ENCODE data around the gene PLB1. TPM values are rescaled to one million over a fixed set of nuclear protein-coding genes. Genes with fewer than 3 reads are reported as not detected.

The PLB1 gene
- total RNA-seq, 1 donor from 2014 or later, result 2.5 TPM

DNA sequence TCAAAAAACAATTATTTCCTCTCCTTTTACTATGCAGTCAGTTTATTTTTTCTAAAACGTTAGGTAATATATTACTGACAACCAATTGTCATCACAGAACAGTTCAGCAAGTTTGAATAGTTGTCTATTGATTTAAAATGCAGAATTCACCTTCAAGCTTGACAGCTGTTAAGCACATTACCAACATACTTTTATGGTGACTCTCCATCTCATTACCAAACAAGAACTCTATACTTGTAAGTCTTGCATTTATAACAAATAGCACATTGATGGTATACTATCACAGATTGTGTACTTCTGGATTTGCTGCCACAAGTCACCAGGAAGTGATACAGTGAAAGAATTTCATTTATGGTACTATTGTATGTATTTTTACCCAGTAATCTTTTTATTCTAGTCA is 156.4 kb downstream of the PLB1 start:
- no peak overlapping the region for H3K27ac ChIP-seq
- H3K36me3 ChIP-seq, result no peaks in the 10 kb centered on the region
- no peaks in the 10 kb centered on the region for H3K9me3 ChIP-seq
- DNase-seq (ENCODE audit: extremely low spot score in 2 of 2), result no peak
- H3K27me3 ChIP-seq, result no peaks in the 10 kb centered on the region
- H3K4me3 ChIP-seq, result no peak overlapping the region
- H3K4me1 ChIP-seq, result peaks cover under 1% of the 10 kb centered on the region
- intact Hi-C loops (cut with DNase I), result no loop called here
- TF ChIP-seq, protein P1, sequence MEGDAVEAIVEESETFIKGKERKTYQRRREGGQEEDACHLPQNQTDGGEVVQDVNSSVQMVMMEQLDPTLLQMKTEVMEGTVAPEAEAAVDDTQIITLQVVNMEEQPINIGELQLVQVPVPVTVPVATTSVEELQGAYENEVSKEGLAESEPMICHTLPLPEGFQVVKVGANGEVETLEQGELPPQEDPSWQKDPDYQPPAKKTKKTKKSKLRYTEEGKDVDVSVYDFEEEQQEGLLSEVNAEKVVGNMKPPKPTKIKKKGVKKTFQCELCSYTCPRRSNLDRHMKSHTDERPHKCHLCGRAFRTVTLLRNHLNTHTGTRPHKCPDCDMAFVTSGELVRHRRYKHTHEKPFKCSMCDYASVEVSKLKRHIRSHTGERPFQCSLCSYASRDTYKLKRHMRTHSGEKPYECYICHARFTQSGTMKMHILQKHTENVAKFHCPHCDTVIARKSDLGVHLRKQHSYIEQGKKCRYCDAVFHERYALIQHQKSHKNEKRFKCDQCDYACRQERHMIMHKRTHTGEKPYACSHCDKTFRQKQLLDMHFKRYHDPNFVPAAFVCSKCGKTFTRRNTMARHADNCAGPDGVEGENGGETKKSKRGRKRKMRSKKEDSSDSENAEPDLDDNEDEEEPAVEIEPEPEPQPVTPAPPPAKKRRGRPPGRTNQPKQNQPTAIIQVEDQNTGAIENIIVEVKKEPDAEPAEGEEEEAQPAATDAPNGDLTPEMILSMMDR (IDR thresholded peaks at IDR 0.05), result no peak
- TF ChIP-seq POLR2A (IDR thresholded peaks at IDR 0.05), result no peak
- TF ChIP-seq POLR2AphosphoS5 (IDR thresholded peaks at IDR 0.05; ENCODE audit: insufficient read depth in 1 of 2, low read depth in 1 of 2), result no peak

DNA sequence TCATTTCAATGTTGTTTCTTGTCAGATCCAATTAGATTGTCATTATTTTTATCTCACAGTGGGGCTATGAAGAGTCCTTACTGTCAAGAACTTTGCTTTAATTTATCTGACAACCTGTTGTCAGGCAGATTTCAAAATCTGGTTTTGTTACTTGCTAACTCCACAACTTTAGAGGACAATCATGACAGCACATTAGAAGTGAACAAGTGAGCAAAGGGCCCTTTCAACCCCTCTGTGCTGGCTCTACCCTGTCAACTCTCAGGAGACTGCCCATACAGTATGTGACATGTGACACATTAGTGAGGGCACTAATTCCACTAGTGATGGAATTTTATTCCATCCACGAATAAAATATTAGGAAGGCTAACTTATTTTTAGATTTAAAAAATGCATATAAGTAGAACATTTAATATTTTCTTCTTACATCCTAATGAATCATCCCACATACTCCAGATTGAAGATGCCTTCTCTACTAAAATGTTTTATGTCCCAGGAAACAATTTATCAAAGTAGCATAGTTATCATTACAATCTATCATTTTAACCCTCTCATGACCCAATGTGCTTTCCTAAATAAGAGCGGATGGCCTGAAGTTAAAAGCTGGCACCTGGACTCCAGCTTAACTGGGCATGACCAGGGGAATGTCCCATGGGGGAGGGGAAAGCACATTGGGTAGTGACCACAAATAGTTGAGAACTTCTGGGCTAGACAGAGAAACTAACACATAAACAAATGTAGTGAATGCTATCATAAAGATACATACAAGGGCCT is 158.2 kb downstream of the PLB1 start:
- peaks cover 16% of the 10 kb centered on the region for H3K4me1 ChIP-seq
- no peaks in the 10 kb centered on the region for H3K27me3 ChIP-seq
- no peaks in the 10 kb centered on the region for H3K9me3 ChIP-seq

DNA sequence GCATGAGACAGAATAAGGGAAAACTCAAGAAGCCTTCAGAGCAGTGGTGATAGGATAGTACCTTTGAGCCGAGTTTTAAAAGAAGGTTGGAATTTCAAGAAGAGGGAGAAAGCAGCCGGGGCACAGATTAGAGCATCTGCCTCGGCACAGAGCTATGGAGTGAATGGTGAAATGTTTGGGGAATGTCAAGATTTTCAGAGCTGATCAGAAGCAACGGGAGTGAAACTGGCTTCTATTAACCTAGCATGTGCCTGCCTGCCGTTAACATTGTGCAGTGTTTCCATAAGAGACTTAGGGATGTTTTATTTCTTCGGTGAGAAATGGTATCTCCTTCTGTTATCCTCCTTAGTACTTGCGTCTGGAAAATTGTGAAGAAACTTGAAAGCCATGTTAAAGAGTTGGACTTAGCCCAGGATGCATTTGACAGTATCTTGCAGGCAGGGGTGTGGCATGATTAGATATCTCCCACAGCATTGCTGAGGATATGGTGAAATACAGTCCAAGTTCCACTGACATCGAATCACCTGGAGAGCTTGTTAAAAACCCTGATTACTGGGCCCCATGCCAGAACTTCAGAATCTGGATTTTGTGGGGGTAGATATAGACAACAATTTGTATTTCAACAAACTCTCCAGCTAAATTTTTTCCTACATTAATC is 158.9 kb downstream of the PLB1 start:
- DNase-seq (ENCODE audit: extremely low spot score in 2 of 2), result no peak
- Histone ChIP-seq H3K27ac (no peak overlapping the region), H3K4me1 (peaks cover 16% of the 10 kb centered on the region)

More for the DNA sequence above, 158.2 kb downstream of the PLB1 start:
- H3K36me3 ChIP-seq, result no peaks in the 10 kb centered on the region
- TF ChIP-seq POLR2AphosphoS5 (IDR thresholded peaks at IDR 0.05; ENCODE audit: insufficient read depth in 1 of 2, low read depth in 1 of 2), result no peak
- TF ChIP-seq POLR2A (IDR thresholded peaks at IDR 0.05), result no peak
- TF ChIP-seq, protein P1 (IDR thresholded peaks at IDR 0.05), result no peak
- intact Hi-C loops (cut with DNase I), result no loop called here
- H3K4me3 ChIP-seq, result no peak overlapping the region
- H3K27ac ChIP-seq, result no peak overlapping the region
- DNase-seq (ENCODE audit: extremely low spot score in 2 of 2), result no peak

DNA sequence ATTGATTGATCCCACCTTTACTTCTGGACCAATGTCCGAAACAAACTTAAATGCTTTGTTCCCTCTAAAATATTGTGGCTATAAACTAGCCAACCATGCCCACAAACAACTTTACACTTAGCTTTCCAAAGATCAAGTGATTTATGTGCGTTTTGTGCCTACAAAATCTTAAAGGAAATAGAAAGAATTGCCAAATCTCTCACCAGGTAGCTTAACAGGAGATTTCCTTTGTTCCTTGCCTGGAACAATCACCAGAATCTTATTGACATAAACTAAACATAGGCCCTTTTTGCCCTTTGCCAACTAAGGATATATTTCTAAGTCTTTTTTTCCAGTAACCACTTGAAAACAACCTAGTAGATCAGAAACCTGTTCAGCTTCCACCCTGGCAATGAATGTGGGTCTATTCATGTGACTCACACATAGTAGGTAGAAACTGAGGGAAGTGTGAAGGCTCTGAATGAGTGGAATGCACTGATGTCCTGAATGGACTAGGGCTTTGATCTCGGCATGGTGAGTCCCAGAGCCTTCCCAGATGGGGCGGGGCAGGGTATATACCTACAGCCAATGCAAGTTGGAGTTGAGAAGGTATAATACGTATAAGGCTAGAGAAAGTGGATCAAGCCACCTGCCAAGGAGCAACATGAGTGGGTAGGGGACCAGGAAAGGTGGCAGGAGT is 161.2 kb downstream of the PLB1 start:
- no peak for TF ChIP-seq POLR2AphosphoS5 (IDR thresholded peaks at IDR 0.05; ENCODE audit: insufficient read depth in 1 of 2, low read depth in 1 of 2)
- TF ChIP-seq POLR2A (IDR thresholded peaks at IDR 0.05), result no peak
- TF ChIP-seq, protein P1 (IDR thresholded peaks at IDR 0.05), result no peak
- Histone ChIP-seq H3K36me3 (no peaks in the 10 kb centered on the region), H3K4me1 (peaks cover 33% of the 10 kb centered on the region), H3K9me3 (no peaks in the 10 kb centered on the region), H3K27ac (peak overlapping the region; percentile 47), H3K27me3 (no peaks in the 10 kb centered on the region), H3K4me3 (no peak overlapping the region)
- intact Hi-C loops (cut with DNase I), result no loop called here
- no peak for DNase-seq (ENCODE audit: extremely low spot score in 2 of 2)

More for the DNA sequence above, 158.9 kb downstream of the PLB1 start:
- Histone ChIP-seq H3K36me3 (no peaks in the 10 kb centered on the region), H3K9me3 (no peaks in the 10 kb centered on the region), H3K27me3 (no peaks in the 10 kb centered on the region), H3K4me3 (no peak overlapping the region)
- TF ChIP-seq POLR2A (IDR thresholded peaks at IDR 0.05), result no peak
- intact Hi-C loops (cut with DNase I), result no loop called here

DNA sequence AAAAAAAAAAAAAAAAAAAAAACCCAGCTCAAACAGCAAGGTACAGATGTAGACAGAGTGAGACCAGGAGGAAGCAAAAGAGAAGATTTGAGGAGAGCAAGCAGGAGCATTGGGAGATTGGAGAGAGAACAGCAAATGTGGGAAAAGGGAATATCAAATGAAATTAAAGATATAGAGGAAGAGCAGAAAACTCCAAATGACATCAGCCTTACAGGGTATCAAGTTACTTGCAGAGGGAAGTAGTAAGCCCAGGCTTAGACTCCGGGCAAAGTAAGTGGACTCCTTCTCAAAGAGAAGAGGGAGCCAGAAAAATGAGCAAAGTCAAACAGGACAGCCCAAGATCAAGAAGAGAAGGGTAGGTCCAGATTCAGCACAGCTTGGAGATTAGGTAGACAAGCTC is 162.5 kb downstream of the PLB1 start:
- TF ChIP-seq POLR2AphosphoS5 (IDR thresholded peaks at IDR 0.05; ENCODE audit: insufficient read depth in 1 of 2, low read depth in 1 of 2) (no peak), POLR2A (IDR thresholded peaks at IDR 0.05) (no peak)
- TF ChIP-seq, protein P1 (IDR thresholded peaks at IDR 0.05), result no peak
- peaks cover 46% of the 10 kb centered on the region for H3K4me1 ChIP-seq
- no peak for DNase-seq (ENCODE audit: extremely low spot score in 2 of 2)
- H3K4me3 ChIP-seq, result no peak overlapping the region
- intact Hi-C loops (cut with DNase I), result no loop called here
- H3K9me3 ChIP-seq, result no peaks in the 10 kb centered on the region
- H3K27me3 ChIP-seq, result no peaks in the 10 kb centered on the region
- no peaks in the 10 kb centered on the region for H3K36me3 ChIP-seq
- H3K27ac ChIP-seq, result peak overlapping the region; percentile 47
